K562 (cell line): ENCODE data around the gene NUP133. TPM values are rescaled to one million over a fixed set of nuclear protein-coding genes. Genes with fewer than 3 reads are reported as not detected.

Experiments
- AFF1 ChIP-seq, 2 experiments: fragments of 450-650 bp; IDR thresholded peaks; 2 replicates each; pipeline ENCODE4 v1.6.1; 2018; ENCODE audit warnings: mild to moderate bottlenecking in 2 of 2, low read depth in 1 of 2; ENCODE audit not compliant: partially characterized antibody in 2 of 2
- ASH1L ChIP-seq: fragments of 450-650 bp; IDR thresholded peaks from 2 replicates; pipeline ENCODE4 v1.6.1; 2018; ENCODE audit warnings: borderline replicate concordance, mild to moderate bottlenecking, low read depth; ENCODE audit not compliant: partially characterized antibody
- BCOR ChIP-seq: fragments of 450-650 bp; IDR thresholded peaks from 2 replicates; pipeline ENCODE4 v1.6.1; 2016
- BRD4 ChIP-seq: fragments of 200-600 bp; sonication (generic); IDR thresholded peaks from 2 replicates; pipeline ENCODE4 v1.6.1; 2017; ENCODE audit warnings: inconsistent platforms
- BRD9 ChIP-seq: fragments of 450-650 bp; IDR thresholded peaks from 2 replicates; pipeline ENCODE4 v1.6.1; 2018; ENCODE audit warnings: low read depth; ENCODE audit not compliant: partially characterized antibody
- E2F6 ChIP-seq, 2 experiments: IDR thresholded peaks; 2 replicates each; pipeline ENCODE4 v1.6.1; 2011; ENCODE audit warnings: borderline replicate concordance in 1 of 2, control low read depth in 1 of 2, low read depth in 1 of 2, low read length in 1 of 2, mild to moderate bottlenecking in 1 of 2, mixed read lengths in 1 of 2, moderate library complexity in 1 of 2; ENCODE audit not compliant: insufficient read depth in 1 of 2, insufficient read length in 1 of 2, poor library complexity in 1 of 2, severe bottlenecking in 1 of 2; ENCODE audit errors: extremely low read depth in 1 of 2
- HDAC3 ChIP-seq: fragments of 450-650 bp; IDR thresholded peaks from 2 replicates; pipeline ENCODE4 v1.6.1; 2018; ENCODE audit warnings: borderline replicate concordance, mild to moderate bottlenecking, moderate library complexity; ENCODE audit not compliant: partially characterized antibody
- HDGF ChIP-seq: fragments of 450-650 bp; IDR thresholded peaks from 2 replicates; pipeline ENCODE4 v1.6.1; 2016
- HNRNPLL ChIP-seq: fragments of 200-400 bp; formaldehyde crosslinking; IDR thresholded peaks from 2 replicates; pipeline ENCODE4 v1.6.1; 2017; ENCODE audit warnings: low read length, low read depth, mild to moderate bottlenecking; ENCODE audit not compliant: poor library complexity, severe bottlenecking
- IRF2 ChIP-seq: sonication (generic); formaldehyde crosslinking; IDR thresholded peaks from 2 replicates; pipeline ENCODE4 v1.8.1; 2022; ENCODE audit warnings: mild to moderate bottlenecking, missing genetic modification reagents
- NONO ChIP-seq, 2 experiments: fragments of 200-400 bp in 1 of 2; fragments of 450-650 bp in 1 of 2; formaldehyde crosslinking in 1 of 2; IDR thresholded peaks; 2 replicates each; pipeline ENCODE4 v1.6.1; 2017; ENCODE audit warnings: low read depth in 2 of 2, mild to moderate bottlenecking in 2 of 2, moderate library complexity in 2 of 2, low read length in 1 of 2
- NR1H2 ChIP-seq: sonication (generic); formaldehyde crosslinking; IDR thresholded peaks from 2 replicates; pipeline ENCODE4 v1.4.0; 2020; ENCODE audit warnings: mild to moderate bottlenecking, missing genetic modification reagents
- PKNOX1 ChIP-seq: fragments of 450-650 bp; IDR thresholded peaks from 2 replicates; pipeline ENCODE4 v1.6.1; 2016
- PYGO2 ChIP-seq: fragments of 450-650 bp; IDR thresholded peaks from 2 replicates; pipeline ENCODE4 v1.6.1; 2016; ENCODE audit warnings: mild to moderate bottlenecking, missing genetic modification characterization, moderate library complexity, missing compliant biosample characterization
- RAD51 ChIP-seq: fragments of 450-650 bp; IDR thresholded peaks from 2 replicates; pipeline ENCODE4 v1.7.1; 2016; ENCODE audit warnings: low read depth, mild to moderate bottlenecking, borderline replicate concordance
- TAL1 ChIP-seq: fragments of 450-650 bp; IDR thresholded peaks from 2 replicates; pipeline ENCODE4 v1.6.1; 2016; ENCODE audit warnings: mild to moderate bottlenecking
- TCF7L2 ChIP-seq: fragments of 150-350 bp; IDR thresholded peaks from 2 replicates; pipeline ENCODE4 v1.6.1; 2016; ENCODE audit warnings: low read depth, mild to moderate bottlenecking, low read length, moderate library complexity
- TGIF2 ChIP-seq: sonication (generic); formaldehyde crosslinking; IDR thresholded peaks from 2 replicates; pipeline ENCODE4 v1.8.1; 2022; ENCODE audit warnings: mild to moderate bottlenecking, missing genetic modification reagents, moderate library complexity
- ZNF143 ChIP-seq: sonication (generic); formaldehyde crosslinking; IDR thresholded peaks from 2 replicates; pipeline ENCODE4 v1.9.0; 2022; ENCODE audit warnings: mild to moderate bottlenecking, missing genetic modification reagents
- ZNF224 ChIP-seq: sonication (generic); formaldehyde crosslinking; IDR thresholded peaks from 2 replicates; pipeline ENCODE4 v1.8.0; 2022; ENCODE audit warnings: mild to moderate bottlenecking, missing genetic modification reagents
- polyA plus RNA-seq, 8 experiments: library from polyadenylated mRNA; depleted of rRNA in 4 of 8; stranded (reverse) in 5 of 8; unstranded in 3 of 8; fragments of >200 nt; fragmentation: Nextera tagmentation in 2 of 8; fragmentation: Illumina TruSeq in 1 of 8; extraction: Ambion mirVana in 2 of 8; extraction: Trizol in 1 of 8; gene quantifications; 2 replicates each; pipeline versions ENCODE4 v1.2.1 to v1.2.3, GENCODE V29; 2011 to 2014; ENCODE audit warnings: inconsistent platforms in 1 of 8, missing spikeins in 1 of 8
- total RNA-seq, 7 experiments: library from RNA; depleted of rRNA in 6 of 7; stranded (reverse); fragments of >200 nt in 6 of 7; fragmentation: Illumina TruSeq in 2 of 7; extraction: Trizol in 2 of 7; gene quantifications; 2 replicates each; pipeline versions ENCODE4 v1.2.1 to v1.2.3, GENCODE V29; 2011 to 2021; ENCODE audit warnings: low replicate concordance in 1 of 7
- TF ChIP-seq, protein P1 (sequence below): sonication (generic); formaldehyde crosslinking; IDR thresholded peaks from 2 replicates; pipeline ENCODE4 v1.8.0; 2022; ENCODE audit warnings: mild to moderate bottlenecking, missing genetic modification reagents

The NUP133 gene
- total and polyA plus RNA-seq, 9 of the 15 experiments (the other 6 are each of a cell fraction or from before 2014, with no cell fraction given): 21.7 to 85.1 (median 61.3) TPM

GRCh38 chr1:229447809-229448252 is 60.3 kb downstream of the NUP133 start (continued):
- peak; percentile 16 to 30 for TF ChIP-seq E2F6 (IDR thresholded peaks at IDR 0.05; ENCODE audit: borderline replicate concordance in 1 of 2, extremely low read depth in 1 of 2, insufficient read depth in 1 of 2, insufficient read length in 1 of 2, low read depth in 1 of 2, low read length in 1 of 2, poor library complexity in 1 of 2, severe bottlenecking in 1 of 2)
- no peak for TF ChIP-seq IRF2
- no peak for TF ChIP-seq ZNF224 (CRISPR knock-in tag)
- TF ChIP-seq TAL1: peak; percentile 52
- TF ChIP-seq NR1H2 (CRISPR knock-in tag): no peak
- TF ChIP-seq, protein P1, sequence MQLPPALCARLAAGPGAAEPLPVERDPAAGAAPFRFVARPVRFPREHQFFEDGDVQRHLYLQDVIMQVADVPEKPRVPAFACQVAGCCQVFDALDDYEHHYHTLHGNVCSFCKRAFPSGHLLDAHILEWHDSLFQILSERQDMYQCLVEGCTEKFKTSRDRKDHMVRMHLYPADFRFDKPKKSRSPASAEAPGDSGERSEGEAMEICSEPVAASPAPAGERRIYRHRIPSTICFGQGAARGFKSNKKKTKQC (CRISPR knock-in tag): no peak
- TF ChIP-seq TCF7L2: no peak
- TF ChIP-seq BCOR: no peak
- TF ChIP-seq NONO (IDR thresholded peaks at IDR 0.05; ENCODE audit: low read depth in 2 of 2, low read length in 1 of 2): no peak
- no peak for TF ChIP-seq AFF1 (IDR thresholded peaks at IDR 0.05; ENCODE audit: low read depth in 1 of 2, partially characterized antibody in 2 of 2)
- TF ChIP-seq PKNOX1: no peak
- TF ChIP-seq TGIF2 (CRISPR knock-in tag): no peak
- no peak for TF ChIP-seq PYGO2 (tag)
- 0 out of 2 replicates have a peak, but pooled peaks have one; percentile 14 for TF ChIP-seq RAD51
- TF ChIP-seq ASH1L: no peak
- TF ChIP-seq HDAC3: peak; percentile 31
- no peak for TF ChIP-seq HDGF
- no peak for TF ChIP-seq HNRNPLL
- TF ChIP-seq BRD4: no peak
- no peak for TF ChIP-seq ZNF143
- TF ChIP-seq BRD9: no peak
